DND-41 (cell line): ENCODE measurements around the gene OR8G1.

Experiments
- ATAC-seq: fragments of 200-7000 bp; cut with Tn5 transposase; 3 replicates; pipeline ENCODE4 v1.9.1; 2021; ENCODE audit warnings: low read depth; ENCODE audit not compliant: insufficient read depth
- DNase-seq: peaks from one replicate; pipeline ENCODE4 v3.0.0-alpha.2; 2020
- H2AFZ ChIP-seq: 2 replicates; pipeline ENCODE4 v1.6.0; 2012; ENCODE audit warnings: low read depth, low read length
- H3K27ac ChIP-seq: 2 replicates; pipeline ENCODE4 v1.5.1; 2012; ENCODE audit warnings: low read length, inconsistent platforms
- H3K27me3 ChIP-seq: fragments of 200-600 bp; sonication (generic); 2 replicates; pipeline ENCODE4 v1.6.0; 2012; ENCODE audit warnings: low read length, mild to moderate bottlenecking, inconsistent platforms; ENCODE audit not compliant: insufficient read depth, poor library complexity
- H3K36me3 ChIP-seq: 2 replicates; pipeline ENCODE4 v1.5.1; 2012; ENCODE audit warnings: low read length, inconsistent platforms; ENCODE audit not compliant: insufficient read depth
- H3K4me1 ChIP-seq: 2 replicates; pipeline ENCODE4 v1.5.1; 2012; ENCODE audit warnings: mild to moderate bottlenecking, low read length; ENCODE audit not compliant: insufficient read depth
- H3K4me2 ChIP-seq: 2 replicates; pipeline ENCODE4 v1.6.0; 2012; ENCODE audit warnings: mild to moderate bottlenecking, moderate library complexity, low read length, inconsistent platforms; ENCODE audit not compliant: insufficient read depth
- H3K4me3 ChIP-seq, 2 experiments: fragments of 200-600 bp in 1 of 2; shearing (Covaris generic) in 1 of 2; 2 replicates each; pipeline ENCODE4 v1.5.1; 2012 to 2016; ENCODE audit warnings: inconsistent platforms in 2 of 2, low read length in 2 of 2, mild to moderate bottlenecking in 2 of 2, low read depth in 1 of 2, moderate library complexity in 1 of 2
- H3K79me2 ChIP-seq: 2 replicates; pipeline ENCODE4 v1.6.0; 2012; ENCODE audit warnings: low read length, inconsistent platforms; ENCODE audit not compliant: insufficient read depth
- H3K9ac ChIP-seq: 2 replicates; pipeline ENCODE4 v1.6.0; 2012; ENCODE audit warnings: low read depth, mild to moderate bottlenecking, inconsistent platforms, low read length, moderate library complexity
- H3K9me3 ChIP-seq: 2 replicates; pipeline ENCODE4 v1.5.1; 2012; ENCODE audit warnings: low read length, moderate library complexity, mild to moderate bottlenecking, inconsistent platforms; ENCODE audit not compliant: insufficient read depth, severe bottlenecking
- H4K20me1 ChIP-seq: 2 replicates; pipeline ENCODE4 v1.6.0; 2012; ENCODE audit warnings: low read length; ENCODE audit not compliant: insufficient read depth
- EZH2 ChIP-seq: IDR thresholded peaks from 3 replicates; pipeline ENCODE4 v1.6.1; 2012; ENCODE audit warnings: borderline replicate concordance, low read depth, mild to moderate bottlenecking, moderate library complexity, low read length, inconsistent platforms; ENCODE audit not compliant: severe bottlenecking
- TF ChIP-seq, protein P1 (sequence below): IDR thresholded peaks from 2 replicates; pipeline ENCODE4 v1.5.1; 2012; ENCODE audit warnings: borderline replicate concordance, low read length, moderate library complexity, mild to moderate bottlenecking; ENCODE audit not compliant: poor library complexity, severe bottlenecking; ENCODE audit errors: extremely low read depth

The OR8G1 gene

DNA sequence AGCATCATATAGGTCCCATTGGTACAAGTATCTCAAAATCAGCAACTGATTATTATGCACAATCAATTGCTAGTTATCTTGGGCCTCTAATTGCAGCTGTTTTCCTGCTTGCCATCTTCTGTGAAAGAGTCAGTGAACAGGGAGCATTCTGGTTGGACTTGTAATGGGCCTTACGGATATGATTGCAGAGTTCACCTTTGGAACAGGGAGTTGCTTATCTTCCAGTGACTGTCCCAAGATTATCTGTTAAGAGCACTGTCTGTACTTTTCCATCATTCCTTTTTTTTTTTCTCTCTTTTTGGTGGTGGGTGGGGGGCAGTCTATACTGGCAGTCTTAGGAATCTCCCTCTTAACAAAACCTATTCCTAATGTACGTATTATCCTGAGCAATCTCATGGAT lies 33.1 kb downstream of the OR8G1 start:
- Histone ChIP-seq H3K9me3 (no peaks in the 10 kb centered on the region), H2AFZ (no peak overlapping the region), H3K27me3 (no peaks in the 10 kb centered on the region), H3K36me3 (no peaks in the 10 kb centered on the region), H4K20me1 (no peaks in the 10 kb centered on the region), H3K27ac (no peak overlapping the region), H3K4me3 (no peak overlapping the region), H3K4me2 (no peak overlapping the region), H3K4me1 (no peaks in the 10 kb centered on the region), H3K79me2 (no peaks in the 10 kb centered on the region), H3K9ac (no peak overlapping the region)
- ATAC-seq (no peak), DNase-seq (no peak)
- TF ChIP-seq, protein P1, sequence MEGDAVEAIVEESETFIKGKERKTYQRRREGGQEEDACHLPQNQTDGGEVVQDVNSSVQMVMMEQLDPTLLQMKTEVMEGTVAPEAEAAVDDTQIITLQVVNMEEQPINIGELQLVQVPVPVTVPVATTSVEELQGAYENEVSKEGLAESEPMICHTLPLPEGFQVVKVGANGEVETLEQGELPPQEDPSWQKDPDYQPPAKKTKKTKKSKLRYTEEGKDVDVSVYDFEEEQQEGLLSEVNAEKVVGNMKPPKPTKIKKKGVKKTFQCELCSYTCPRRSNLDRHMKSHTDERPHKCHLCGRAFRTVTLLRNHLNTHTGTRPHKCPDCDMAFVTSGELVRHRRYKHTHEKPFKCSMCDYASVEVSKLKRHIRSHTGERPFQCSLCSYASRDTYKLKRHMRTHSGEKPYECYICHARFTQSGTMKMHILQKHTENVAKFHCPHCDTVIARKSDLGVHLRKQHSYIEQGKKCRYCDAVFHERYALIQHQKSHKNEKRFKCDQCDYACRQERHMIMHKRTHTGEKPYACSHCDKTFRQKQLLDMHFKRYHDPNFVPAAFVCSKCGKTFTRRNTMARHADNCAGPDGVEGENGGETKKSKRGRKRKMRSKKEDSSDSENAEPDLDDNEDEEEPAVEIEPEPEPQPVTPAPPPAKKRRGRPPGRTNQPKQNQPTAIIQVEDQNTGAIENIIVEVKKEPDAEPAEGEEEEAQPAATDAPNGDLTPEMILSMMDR: no peak
- no peak for TF ChIP-seq EZH2

DNA sequence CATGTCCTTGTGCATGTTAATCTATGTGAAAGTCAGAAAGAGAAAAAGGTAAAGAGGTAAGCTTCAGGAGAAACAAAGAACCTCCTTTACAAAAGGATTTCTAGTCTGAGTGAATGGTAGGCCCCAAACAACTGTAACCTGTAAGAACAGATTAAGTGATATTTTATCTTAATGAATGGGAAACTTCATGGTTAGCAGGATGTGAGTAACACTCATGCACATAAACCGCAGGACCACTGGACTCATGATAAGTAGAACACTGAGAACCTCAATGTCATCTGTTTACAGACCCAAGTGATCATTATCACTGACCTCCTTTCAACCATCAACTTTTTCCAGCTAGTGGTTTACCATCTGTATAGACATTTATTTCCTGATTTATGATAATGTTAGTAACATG lies 35.2 kb downstream of the OR8G1 start:
- H3K27ac ChIP-seq: no peak overlapping the region
- H2AFZ ChIP-seq: no peak overlapping the region
- no peak overlapping the region for H3K4me3 ChIP-seq
- no peaks in the 10 kb centered on the region for H4K20me1 ChIP-seq
- DNase-seq (no peak), ATAC-seq (no peak)
- no peak overlapping the region for H3K4me2 ChIP-seq
- no peaks in the 10 kb centered on the region for H3K36me3 ChIP-seq
- no peaks in the 10 kb centered on the region for H3K4me1 ChIP-seq
- TF ChIP-seq EZH2: no peak
- TF ChIP-seq, protein P1: no peak
- no peaks in the 10 kb centered on the region for H3K9me3 ChIP-seq
- H3K9ac ChIP-seq: no peak overlapping the region
- no peaks in the 10 kb centered on the region for H3K27me3 ChIP-seq
- H3K79me2 ChIP-seq: no peaks in the 10 kb centered on the region

DNA sequence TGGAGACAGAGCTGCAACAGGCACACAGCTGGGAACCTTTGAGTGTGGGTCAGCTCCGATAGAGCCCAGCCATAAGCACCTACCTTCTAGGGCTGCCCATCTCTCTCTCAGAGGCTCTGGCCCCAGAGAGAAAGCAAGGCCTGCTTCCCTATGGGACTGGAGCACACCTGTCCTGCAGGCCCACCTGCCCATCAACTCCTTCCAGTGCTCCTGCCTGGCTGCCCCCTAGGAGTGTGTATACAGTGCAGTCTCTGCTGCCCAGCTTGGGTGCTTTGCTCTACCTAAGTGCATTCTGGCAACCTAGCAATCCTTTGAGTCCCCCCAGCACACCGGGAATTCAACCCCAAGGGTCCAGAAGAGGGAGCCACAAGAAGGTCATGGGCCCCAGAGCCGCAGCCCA lies 36.3 kb downstream of the OR8G1 start:
- no peak overlapping the region for H3K4me2 ChIP-seq
- H3K9ac ChIP-seq: no peak overlapping the region
- H3K4me3 ChIP-seq: no peak overlapping the region
- H3K9me3 ChIP-seq: no peaks in the 10 kb centered on the region
- TF ChIP-seq, protein P1: no peak
- no peak for TF ChIP-seq EZH2
- ATAC-seq: no peak
- no peak overlapping the region for H2AFZ ChIP-seq
- no peak for DNase-seq
- no peak overlapping the region for H3K27ac ChIP-seq
- H4K20me1 ChIP-seq: no peaks in the 10 kb centered on the region
- H3K79me2 ChIP-seq: no peaks in the 10 kb centered on the region
- no peaks in the 10 kb centered on the region for H3K36me3 ChIP-seq
- H3K4me1 ChIP-seq: no peaks in the 10 kb centered on the region
- no peaks in the 10 kb centered on the region for H3K27me3 ChIP-seq

DNA sequence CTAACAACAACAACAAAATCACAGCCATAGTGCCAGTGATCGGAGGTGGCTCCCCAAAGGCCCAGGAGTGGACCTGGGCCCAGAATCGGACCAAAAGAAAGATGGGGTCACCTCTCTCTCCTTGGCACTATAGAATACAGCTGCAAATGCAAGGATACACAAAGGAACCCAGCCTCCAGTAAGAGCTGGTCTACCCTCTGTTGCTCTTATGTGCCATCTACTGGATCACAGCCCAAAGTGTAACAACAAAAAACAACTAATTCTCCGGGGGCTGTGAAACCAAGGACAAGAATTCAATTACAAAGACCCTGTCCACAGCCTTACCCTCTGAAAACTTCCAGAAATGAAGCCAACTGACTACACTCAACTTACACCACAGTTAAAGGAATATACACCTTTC lies 36.9 kb downstream of the OR8G1 start:
- H3K9ac ChIP-seq: no peak overlapping the region
- DNase-seq (no peak), ATAC-seq (no peak)
- no peaks in the 10 kb centered on the region for H3K36me3 ChIP-seq
- H3K27ac ChIP-seq: no peak overlapping the region
- H4K20me1 ChIP-seq: no peaks in the 10 kb centered on the region
- TF ChIP-seq, protein P1: no peak
- no peak for TF ChIP-seq EZH2
- no peaks in the 10 kb centered on the region for H3K27me3 ChIP-seq
- no peaks in the 10 kb centered on the region for H3K79me2 ChIP-seq
- H3K4me2 ChIP-seq: no peak overlapping the region
- H3K9me3 ChIP-seq: no peaks in the 10 kb centered on the region
- H3K4me3 ChIP-seq: no peak overlapping the region
- no peaks in the 10 kb centered on the region for H3K4me1 ChIP-seq
- H2AFZ ChIP-seq: no peak overlapping the region
